HEK293 (cell line): ENCODE results near the gene ZNF76.

Experiments
- CTCF ChIA-PET: fragments of 350-600 bp; formaldehyde crosslinking; extraction: SDS; loops from one replicate; lab custom pipeline; 2021; ENCODE audit warnings: antibody characterized with exemption; lab: Yijun Ruan, JAX
- POLR2A ChIA-PET: fragments of 300-600 bp; formaldehyde crosslinking; extraction: SDS; loops from one replicate; lab custom pipeline; 2020; ENCODE audit warnings: antibody characterized with exemption, inconsistent platforms; lab: Yijun Ruan, JAX
- H3K27ac ChIP-seq: fragments of 200-500 bp; sonication (Bioruptor generic); 2 replicates; pipeline ENCODE4 v1.5.1; 2014; ENCODE audit warnings: low read depth, low read length, control low read depth, inconsistent platforms; ENCODE audit errors: extremely low read depth
- H3K36me3 ChIP-seq, 2 experiments: fragments of 200-500 bp in 1 of 2; sonication (Bioruptor generic) in 1 of 2; 1 replicate in 1 of 2; 2 replicates in 1 of 2; pipeline ENCODE4 v1.5.1; 2014 to 2017; ENCODE audit warnings: inconsistent platforms in 2 of 2, low read length in 2 of 2; ENCODE audit not compliant: control insufficient read depth in 2 of 2, insufficient read depth in 1 of 2
- H3K4me1 ChIP-seq: fragments of 200-500 bp; sonication (Bioruptor generic); 2 replicates; pipeline ENCODE4 v1.5.1; 2014; ENCODE audit warnings: mild to moderate bottlenecking, low read length, inconsistent platforms; ENCODE audit not compliant: control insufficient read depth, insufficient read depth
- H3K4me3 ChIP-seq: 2 replicates; pipeline ENCODE4 v1.5.1; 2011; ENCODE audit warnings: low read depth, mild to moderate bottlenecking, control low read depth, low read length, moderate library complexity
- H3K9me3 ChIP-seq: fragments of 200-500 bp; sonication (Bioruptor generic); 2 replicates; pipeline ENCODE4 v1.5.1; 2014; ENCODE audit warnings: low read depth, low read length, inconsistent platforms; ENCODE audit not compliant: control insufficient read depth, insufficient read depth
- ATF2 ChIP-seq: fragments of 450-650 bp; formaldehyde crosslinking; IDR thresholded peaks from 2 replicates; pipeline ENCODE4 v1.5.1; 2016; ENCODE audit warnings: missing biosample characterization, missing genetic modification characterization, low read depth
- BCL11A ChIP-seq: fragments of 450-650 bp; formaldehyde crosslinking; IDR thresholded peaks from 2 replicates; pipeline ENCODE4 v1.5.1; 2016; ENCODE audit warnings: low read depth, missing biosample characterization, missing genetic modification characterization
- BCL6B ChIP-seq: fragments of 450-650 bp; formaldehyde crosslinking; IDR thresholded peaks from 2 replicates; pipeline ENCODE4 v1.5.1; 2017; ENCODE audit warnings: missing biosample characterization, missing genetic modification characterization
- HOXC10 ChIP-seq: sonication (generic); formaldehyde crosslinking; IDR thresholded peaks from 2 replicates; pipeline ENCODE4 v1.8.1; 2023; ENCODE audit warnings: mild to moderate bottlenecking, missing genetic modification reagents
- KLF10 ChIP-seq: fragments of 450-650 bp; IDR thresholded peaks from 2 replicates; pipeline ENCODE4 v1.5.1; 2018; ENCODE audit warnings: missing biosample characterization, mild to moderate bottlenecking, missing genetic modification characterization
- TCF7L2 ChIP-seq: IDR thresholded peaks from 2 replicates; pipeline ENCODE4 v1.6.1; 2011; ENCODE audit warnings: low read depth, mild to moderate bottlenecking, inconsistent platforms, low read length, moderate library complexity, borderline replicate concordance
- ZBTB26 ChIP-seq: fragments of 450-650 bp; formaldehyde crosslinking; optimal IDR thresholded peaks from 2 replicates; pipeline ENCODE3; 2016; ENCODE audit warnings: missing biosample characterization, mild to moderate bottlenecking, missing genetic modification characterization
- ZBTB7A ChIP-seq: fragments of 450-650 bp; formaldehyde crosslinking; IDR thresholded peaks from 2 replicates; pipeline ENCODE4 v1.5.1; 2016; ENCODE audit warnings: low read depth, missing biosample characterization, missing genetic modification characterization
- ZNF10 ChIP-seq: fragments of 450-650 bp; formaldehyde crosslinking; IDR thresholded peaks from 2 replicates; pipeline ENCODE4 v1.5.1; 2017; ENCODE audit warnings: missing biosample characterization, missing genetic modification characterization
- ZNF132 ChIP-seq: fragments of 450-650 bp; formaldehyde crosslinking; IDR thresholded peaks from 2 replicates; pipeline ENCODE4 v1.5.1; 2017; ENCODE audit warnings: missing biosample characterization, missing genetic modification characterization, borderline replicate concordance
- ZNF138 ChIP-seq: fragments of 450-650 bp; formaldehyde crosslinking; IDR thresholded peaks from 2 replicates; pipeline ENCODE4 v1.5.1; 2016; ENCODE audit warnings: missing biosample characterization, missing genetic modification characterization, borderline replicate concordance
- ZNF24 ChIP-seq: fragments of 450-650 bp; formaldehyde crosslinking; IDR thresholded peaks from 2 replicates; pipeline ENCODE4 v1.5.1; 2016; ENCODE audit warnings: missing biosample characterization, missing genetic modification characterization
- ZNF311 ChIP-seq: fragments of 450-650 bp; formaldehyde crosslinking; IDR thresholded peaks from 2 replicates; pipeline ENCODE4 v1.5.1; 2017; ENCODE audit warnings: missing biosample characterization, missing genetic modification characterization, borderline replicate concordance
- ZNF362 ChIP-seq: fragments of 450-650 bp; formaldehyde crosslinking; IDR thresholded peaks from 2 replicates; pipeline ENCODE4 v1.5.1; 2016; ENCODE audit warnings: missing biosample characterization, missing genetic modification characterization
- ZNF449 ChIP-seq: fragments of 450-650 bp; formaldehyde crosslinking; IDR thresholded peaks from 2 replicates; pipeline ENCODE4 v1.5.1; 2017; ENCODE audit warnings: missing biosample characterization, mild to moderate bottlenecking, missing genetic modification characterization, moderate library complexity
- ZNF473 ChIP-seq: fragments of 450-650 bp; formaldehyde crosslinking; IDR thresholded peaks from 2 replicates; pipeline ENCODE4 v1.5.1; 2017; ENCODE audit warnings: missing biosample characterization, missing genetic modification characterization
- ZNF510 ChIP-seq: fragments of 450-650 bp; formaldehyde crosslinking; IDR thresholded peaks from 2 replicates; pipeline ENCODE4 v1.5.1; 2018; ENCODE audit warnings: mild to moderate bottlenecking, missing genetic modification characterization, missing biosample characterization; ENCODE audit not compliant: insufficient replicate concordance
- ZNF513 ChIP-seq: fragments of 450-650 bp; IDR thresholded peaks from 2 replicates; pipeline ENCODE4 v1.5.1; 2018; ENCODE audit warnings: missing biosample characterization, missing genetic modification characterization
- ZNF596 ChIP-seq: fragments of 450-650 bp; IDR thresholded peaks from 2 replicates; pipeline ENCODE4 v1.5.0; 2018; ENCODE audit warnings: missing biosample characterization, mild to moderate bottlenecking, missing genetic modification characterization, moderate library complexity
- ZNF600 ChIP-seq: fragments of 450-650 bp; formaldehyde crosslinking; IDR thresholded peaks from 2 replicates; pipeline ENCODE4 v1.5.1; 2016; ENCODE audit warnings: missing biosample characterization, missing genetic modification characterization
- ZNF624 ChIP-seq: fragments of 450-650 bp; formaldehyde crosslinking; IDR thresholded peaks from 2 replicates; pipeline ENCODE4 v1.5.1; 2017; ENCODE audit warnings: missing biosample characterization, missing genetic modification characterization
- ZNF707 ChIP-seq: fragments of 450-650 bp; formaldehyde crosslinking; IDR thresholded peaks from 2 replicates; pipeline ENCODE4 v1.5.1; 2016; ENCODE audit warnings: missing biosample characterization, missing genetic modification characterization
- ZNF777 ChIP-seq: fragments of 450-650 bp; formaldehyde crosslinking; IDR thresholded peaks from 2 replicates; pipeline ENCODE4 v1.5.1; 2017; ENCODE audit warnings: missing biosample characterization, missing genetic modification characterization, borderline replicate concordance
- ZSCAN16 ChIP-seq: fragments of 450-650 bp; formaldehyde crosslinking; IDR thresholded peaks from 2 replicates; pipeline ENCODE4 v1.5.1; 2016; ENCODE audit warnings: missing biosample characterization, missing genetic modification characterization
- ZXDB ChIP-seq: fragments of 450-650 bp; formaldehyde crosslinking; IDR thresholded peaks from 2 replicates; pipeline ENCODE4 v1.5.1; 2016; ENCODE audit warnings: missing biosample characterization, missing genetic modification characterization

ZNF76 gene

GRCh38 chr6:35297601-35298481 is 38.3 kb downstream of the ZNF76 start, which contains the start of gene DEF6 (continued):
- no peak for TF ChIP-seq ZSCAN16 (tag by site-specific recombination)
- no peak for TF ChIP-seq ZBTB7A (tag by site-specific recombination)
- TF ChIP-seq ZNF132: no peak

- Histone ChIP-seq H3K9me3 (no peaks in the 10 kb centered on the region), H3K27ac (no peak overlapping the region), H3K4me1 (no peaks in the 10 kb centered on the region), H3K36me3 (peaks cover 0 to 18% of the 10 kb centered on the region in 2 experiments; a peak in 1 of 3 replicates), H3K4me3 (no peak overlapping the region)
- ChIA-PET CTCF (interaction anchor here (0.7 to 3.5 kb wide), 2 partner anchors 27 to 160 kb away, joined by 4 to 16 read pairs; no protein-coding TSS in a partner anchor), POLR2A (no interaction called here)
- no peak for TF ChIP-seq ZNF362
- no peak for TF ChIP-seq ZNF513 (tag by site-specific recombination)
- TF ChIP-seq ZNF10 (tag by site-specific recombination): no peak
- TF ChIP-seq ZNF138: no peak
- TF ChIP-seq ZNF777: no peak
- no peak for TF ChIP-seq BCL11A (tag by site-specific recombination)
- no peak for TF ChIP-seq KLF10
- TF ChIP-seq ZNF624 (tag by site-specific recombination): no peak
Observed at GRCh38 chr6:35298625-35299140, 39.1 kb downstream of the ZNF76 start.

- H3K9me3 ChIP-seq: no peaks in the 10 kb centered on the region
- H3K36me3 ChIP-seq: peaks cover 0 to 9% of the 10 kb centered on the region in 2 experiments; a peak in 1 of 3 replicates
- POLR2A ChIA-PET: no interaction called here
- H3K27ac ChIP-seq: no peak overlapping the region
- CTCF ChIA-PET: interaction anchor here (0.6 to 2.5 kb wide), 3 partner anchors 28 to 171 kb away, joined by 3 to 17 read pairs (median 4); no protein-coding TSS in a partner anchor
- H3K4me1 ChIP-seq: no peaks in the 10 kb centered on the region
- H3K4me3 ChIP-seq: no peak overlapping the region
- TF ChIP-seq ZNF510 (tag by site-specific recombination): no peak
- TF ChIP-seq BCL6B (tag by site-specific recombination): no peak
- TF ChIP-seq ATF2 (tag by site-specific recombination): no peak
- TF ChIP-seq ZNF473 (tag by site-specific recombination): no peak
- TF ChIP-seq ZNF311 (tag by site-specific recombination): no peak
- TF ChIP-seq TCF7L2: no peak
- TF ChIP-seq ZBTB26 (tag by site-specific recombination): no peak
- TF ChIP-seq ZNF24 (tag by site-specific recombination): no peak
- no peak for TF ChIP-seq ZNF600 (tag by site-specific recombination)
- TF ChIP-seq HOXC10: no peak
- TF ChIP-seq ZSCAN16 (tag by site-specific recombination): no peak
- no peak for TF ChIP-seq ZNF596
- no peak for TF ChIP-seq ZXDB (tag by site-specific recombination)
- TF ChIP-seq ZNF449 (tag by site-specific recombination): no peak
- TF ChIP-seq ZNF707 (tag by site-specific recombination): no peak
Observed at GRCh38 chr6:35299674-35300073, 40.1 kb downstream of the ZNF76 start.
